Vagina (tissue), 2 donors: Measurements from ENCODE around the gene ZNF687. TPM values are rescaled to one million over a fixed set of nuclear protein-coding genes. Genes with fewer than 3 reads are reported as not detected.
A peak's percentile ranks its signal among the peaks of the same experiment; 100 is the strongest.

ENCODE experiments used
- DNase-seq, 2 donors: peaks; one replicate each; pipeline ENCODE4 v3.0.0-alpha.2; 2017; ENCODE audit errors: extremely low spot score in 2 of 2
- H3K27ac ChIP-seq: fragments of 200-600 bp; sonication (generic); one replicate; pipeline ENCODE4 v1.5.1; 2019
- H3K27me3 ChIP-seq: fragments of 200-600 bp; sonication (generic); one replicate; pipeline ENCODE4 v1.5.1; 2019
- H3K36me3 ChIP-seq, 2 donors: fragments of 200-600 bp; sonication (generic); one replicate each; pipeline ENCODE4 v1.5.1; 2017 to 2019
- H3K4me1 ChIP-seq: fragments of 200-600 bp; sonication (generic); one replicate; pipeline ENCODE4 v1.5.1; 2019
- H3K4me3 ChIP-seq, 2 donors: fragments of 200-600 bp; sonication (generic); 1 replicate in 1 of 2; 2 replicates in 1 of 2; pipeline ENCODE4 v1.5.1; 2016 to 2019
- H3K9me3 ChIP-seq: fragments of 200-600 bp; sonication (generic); one replicate; pipeline ENCODE4 v1.5.1; 2019
- CTCF ChIP-seq, 3 experiments: fragments of 450-650 bp in 2 of 3; fragments of 200-600 bp in 1 of 3; sonication (generic) in 1 of 3; IDR thresholded peaks; one replicate each; pipeline ENCODE4 v1.5.1; 2017 to 2019; ENCODE audit warnings: antibody characterized with exemption in 3 of 3, mild to moderate bottlenecking in 2 of 3, moderate library complexity in 2 of 3
- POLR2A ChIP-seq, 2 donors: fragments of 450-650 bp; IDR thresholded peaks; one replicate each; pipeline ENCODE4 v1.6.1; 2017; ENCODE audit warnings: antibody characterized with exemption in 2 of 2, mild to moderate bottlenecking in 2 of 2, moderate library complexity in 2 of 2
- POLR2AphosphoS5 ChIP-seq, 2 donors: sonication (generic); formaldehyde crosslinking; IDR thresholded peaks; one replicate each; pipeline ENCODE4 v1.9.0; 2017; ENCODE audit warnings: antibody characterized with exemption in 2 of 2, mild to moderate bottlenecking in 2 of 2, low read depth in 1 of 2; ENCODE audit not compliant: insufficient read depth in 1 of 2
- intact Hi-C: fragments of 100-400 bp; cut with DNase I; formaldehyde crosslinking; loops from one replicate; pipeline ENCODE4 v1.15.1; 2023
- total RNA-seq: library from RNA; depleted of rRNA; stranded (reverse); fragments of >200 nt; gene quantifications from one replicate; pipeline ENCODE4 v1.2.3, GENCODE V29; 2016

The ZNF687 gene
- total RNA-seq, 1 donor from 2014 or later: 26.8 TPM

- no peak for TF ChIP-seq POLR2A (IDR thresholded peaks at IDR 0.05)
- TF ChIP-seq CTCF (IDR thresholded peaks at IDR 0.05): no peak
- TF ChIP-seq POLR2AphosphoS5 (IDR thresholded peaks at IDR 0.05; ENCODE audit: insufficient read depth in 1 of 2, low read depth in 1 of 2): no peak
- intact Hi-C loops: no loop called here
- DNase-seq: no peak
- H3K4me1 ChIP-seq: peaks cover 55% of the 10 kb centered on the region
- H3K9me3 ChIP-seq: no peaks in the 10 kb centered on the region
- H3K27me3 ChIP-seq: no peaks in the 10 kb centered on the region
- peaks cover 0 to 56% of the 10 kb centered on the region in 2 donors for H3K36me3 ChIP-seq
- H3K27ac ChIP-seq: no peak overlapping the region
- no peak overlapping the region for H3K4me3 ChIP-seq
These were observed 36.9 kb downstream of the ZNF687 start for GRCh38 chr1:151318975-151319374.

- peaks cover 0 to 44% of the 10 kb centered on the region in 2 donors for H3K36me3 ChIP-seq
- H3K27me3 ChIP-seq: no peaks in the 10 kb centered on the region
- DNase-seq: no peak
- no peak overlapping the region for H3K27ac ChIP-seq
- peaks cover 72% of the 10 kb centered on the region for H3K4me1 ChIP-seq
- TF ChIP-seq POLR2AphosphoS5 (IDR thresholded peaks at IDR 0.05; ENCODE audit: insufficient read depth in 1 of 2, low read depth in 1 of 2) (no peak), CTCF (IDR thresholded peaks at IDR 0.05) (no peak), POLR2A (IDR thresholded peaks at IDR 0.05) (no peak)
- no peaks in the 10 kb centered on the region for H3K9me3 ChIP-seq
- no peak overlapping the region for H3K4me3 ChIP-seq
- intact Hi-C loops: no loop called here
These were observed 42.4 kb downstream of the ZNF687 start for GRCh38 chr1:151324390-151324930.

GRCh38 chr1:151325231-151325630 lies 43.1 kb downstream of the ZNF687 start:
- Histone ChIP-seq H3K36me3 (peaks cover 0 to 40% of the 10 kb centered on the region in 2 donors), H3K4me3 (no peak overlapping the region), H3K4me1 (peaks cover 64% of the 10 kb centered on the region), H3K27me3 (no peaks in the 10 kb centered on the region), H3K9me3 (no peaks in the 10 kb centered on the region), H3K27ac (peak overlapping the region; percentile 92)
- intact Hi-C loops: no loop called here
- TF ChIP-seq POLR2AphosphoS5 (IDR thresholded peaks at IDR 0.05; ENCODE audit: insufficient read depth in 1 of 2, low read depth in 1 of 2) (no peak), POLR2A (IDR thresholded peaks at IDR 0.05) (no peak), CTCF (IDR thresholded peaks at IDR 0.05) (no peak)
- DNase-seq: no peak

GRCh38 chr1:151325646-151326429 lies 43.7 kb downstream of the ZNF687 start:
- H3K4me1 ChIP-seq: peaks cover 58% of the 10 kb centered on the region
- peak overlapping the region; percentile 92 for H3K27ac ChIP-seq
- intact Hi-C loops: no loop called here

More at GRCh38 chr1:151325646-151326429, 43.7 kb downstream of the ZNF687 start:
- H3K9me3 ChIP-seq: no peaks in the 10 kb centered on the region
- no peak for DNase-seq
- H3K27me3 ChIP-seq: no peaks in the 10 kb centered on the region
- H3K36me3 ChIP-seq: peaks cover 0 to 34% of the 10 kb centered on the region in 2 donors
- peak overlapping the region; percentile 62 to 86 for H3K4me3 ChIP-seq
- TF ChIP-seq CTCF (IDR thresholded peaks at IDR 0.05) (no peak), POLR2AphosphoS5 (IDR thresholded peaks at IDR 0.05; ENCODE audit: insufficient read depth in 1 of 2, low read depth in 1 of 2) (no peak), POLR2A (IDR thresholded peaks at IDR 0.05) (no peak)
